Suppressor macrophage (primary cell): ENCODE results near the gene TIPRL.

ENCODE experiments used
- DNase-seq, 4 experiments: peaks; one replicate each; pipeline ENCODE4 v3.0.0-alpha.2; 2020 to 2022
- total RNA-seq, 17 experiments: gene quantifications; one replicate each; lab custom pipeline; 2026; ENCODE audit warnings: mixed read lengths in 6 of 17, inconsistent platforms in 3 of 17; lab: John Stamatoyannopoulos, UW

The TIPRL gene
- total RNA-seq = 28.0 to 68.0 (median 50.9) reads per million in 17 experiments

- DNase-seq = peak; percentile 97 to 98 (median 98)
Observed at GRCh38 chr1:168178638-168179437, at the start of gene TIPRL. TSS of gene TIPRL (plus strand) at chr1:168178962. CDS start at chr1:168179078, 116 bp downstream.

- DNase-seq = no peak
Observed at GRCh38 chr1:168129933-168130332, 48.8 kb upstream of the TIPRL start.

- no peak for DNase-seq
Observed at GRCh38 chr1:168134132-168134531, 44.6 kb upstream of the TIPRL start.

- no peak for DNase-seq
Observed at GRCh38 chr1:168134642-168135041, 44.1 kb upstream of the TIPRL start.

- no peak for DNase-seq
Observed at GRCh38 chr1:168135116-168135920, 43.4 kb upstream of the TIPRL start.

GRCh38 chr1:168135921-168136708 is 42.6 kb upstream of the TIPRL start:
- DNase-seq = peak in 2 of 4 experiments; percentile 19 to 29

GRCh38 chr1:168136709-168137514 is 41.9 kb upstream of the TIPRL start, which contains the start of gene GPR161:
TSS of gene GPR161 (minus strand) at chr1:168136930. CDS start at chr1:168104850, 32,080 bp downstream.
- DNase-seq = peak; percentile 23 to 68 (median 42)

- DNase-seq = peak in 1 of 4 experiments; percentile 16
Observed at GRCh38 chr1:168137515-168137821, 41.3 kb upstream of the TIPRL start.

GRCh38 chr1:168138134-168138533 is 40.6 kb upstream of the TIPRL start:
- DNase-seq = no peak

GRCh38 chr1:168139070-168139469 is 39.7 kb upstream of the TIPRL start:
- DNase-seq = no peak

- peak; percentile 22 to 40 (median 32) for DNase-seq
Observed at GRCh38 chr1:168141871-168142385, 36.8 kb upstream of the TIPRL start.

- peak; percentile 91 to 96 (median 92) for DNase-seq
Observed at GRCh38 chr1:168145184-168146159, 33.3 kb upstream of the TIPRL start.

- peak in 1 of 4 experiments; percentile 22 for DNase-seq
Observed at GRCh38 chr1:168146160-168146539, 32.6 kb upstream of the TIPRL start.

- no peak for DNase-seq
Observed at GRCh38 chr1:168146626-168147025, 32.1 kb upstream of the TIPRL start.

- DNase-seq = peak; percentile 14 to 69 (median 41)
Observed at GRCh38 chr1:168148916-168149315, 29.8 kb upstream of the TIPRL start.

GRCh38 chr1:168150283-168150682 is 28.5 kb upstream of the TIPRL start:
- DNase-seq = no peak

- DNase-seq = no peak
Observed at GRCh38 chr1:168151935-168152334, 26.8 kb upstream of the TIPRL start.

GRCh38 chr1:168154707-168155106 is 24.1 kb upstream of the TIPRL start:
- DNase-seq = peak in 2 of 4 experiments; percentile 14 to 36

GRCh38 chr1:168155910-168156309 is 22.9 kb upstream of the TIPRL start:
- DNase-seq = no peak

GRCh38 chr1:168157638-168158037 is 21.1 kb upstream of the TIPRL start:
- DNase-seq = no peak
